Stomach (tissue), 9 donors: ENCODE results near the gene SLC25A33. TPM values are rescaled to one million over a fixed set of nuclear protein-coding genes. Genes with fewer than 3 reads are reported as not detected.

Source experiments
- DNase-seq, 2 donors: peaks; one replicate each; pipeline versions ENCODE4 v3.0.0 to v3.0.0-alpha.2; 2013 to 2019
- H3K27ac ChIP-seq, 5 donors: fragments of 200-600 bp in 4 of 5; sonication (generic) in 4 of 5; one replicate each; pipeline ENCODE4 v1.5.1; 2013 to 2019; ENCODE audit warnings: mild to moderate bottlenecking in 1 of 5, moderate library complexity in 1 of 5
- H3K27me3 ChIP-seq, 3 donors: fragments of 200-600 bp; sonication (generic); one replicate each; pipeline ENCODE4 v1.5.1; 2017 to 2019; ENCODE audit warnings: mixed run types in 1 of 3
- H3K36me3 ChIP-seq, 4 donors: fragments of 200-600 bp; sonication (generic); 1 replicate in 3 of 4; 2 replicates in 1 of 4; pipeline ENCODE4 v1.5.1; 2016 to 2019
- H3K4me1 ChIP-seq, 4 donors: fragments of 200-600 bp; sonication (generic); one replicate each; pipeline ENCODE4 v1.5.1; 2016 to 2019
- H3K4me3 ChIP-seq, 4 donors: fragments of 200-600 bp; sonication (generic) in 3 of 4; one replicate each; pipeline ENCODE4 v1.5.1; 2016 to 2019; ENCODE audit warnings: mild to moderate bottlenecking in 1 of 4
- H3K9me3 ChIP-seq, 4 donors: fragments of 200-600 bp; sonication (generic); one replicate each; pipeline ENCODE4 v1.5.1; 2016 to 2019
- CTCF ChIP-seq, 7 experiments: fragments of 450-650 bp in 4 of 7; fragments of 200-600 bp in 3 of 7; sonication (generic) in 3 of 7; IDR thresholded peaks; one replicate each; pipeline ENCODE4 v1.5.1; 2016 to 2019; ENCODE audit warnings: antibody characterized with exemption in 7 of 7, control low read depth in 2 of 7, mild to moderate bottlenecking in 1 of 7
- EP300 ChIP-seq: sonication (generic); formaldehyde crosslinking; IDR thresholded peaks from one replicate; pipeline ENCODE4 v1.6.1; 2017; ENCODE audit warnings: antibody characterized with exemption
- POLR2A ChIP-seq, 4 donors: fragments of 450-650 bp; IDR thresholded peaks; one replicate each; pipeline ENCODE4 v1.6.1; 2016; ENCODE audit warnings: antibody characterized with exemption in 4 of 4, control low read depth in 2 of 4, mild to moderate bottlenecking in 1 of 4, moderate library complexity in 1 of 4
- POLR2AphosphoS5 ChIP-seq, 3 donors: sonication (generic); formaldehyde crosslinking; IDR thresholded peaks; one replicate each; pipeline ENCODE4 v1.6.1; 2016; ENCODE audit warnings: antibody characterized with exemption in 3 of 3
- WGBS, 5 donors: extraction: QIAGEN DNeasy Blood & Tissue Kit in 3 of 5; methylation state at CpG; one replicate each; pipeline versions ENCODE4 v1.1.5 to v1.1.7; 2013 to 2018; 5-methylcytosine and 5-hydroxymethylcytosine counted together
- intact Hi-C: fragments of 100-400 bp; cut with DNase I; formaldehyde crosslinking; loops from one replicate; pipeline ENCODE4 v1.15.1; 2023; ENCODE audit warnings: low total_unique reads
- polyA plus RNA-seq, 3 donors: library from polyadenylated mRNA; stranded (reverse); fragments of 200-250 nt; gene quantifications; one replicate each; pipeline ENCODE4 v1.2.3, GENCODE V29; 2013
- total RNA-seq, 5 donors: library from RNA; depleted of rRNA; stranded (reverse); fragments of >200 nt; gene quantifications; one replicate each; pipeline versions ENCODE4 v1.1.0 to v1.2.3, GENCODE V29; 2014 to 2016
- donor health status: healthy with polysubstance abuse.
- donor health status: Bipolar disorder and iron deficiency.
- donor health status: healthy.

Gene SLC25A33
- total and polyA plus RNA-seq, 8 donors, result 0.58 to 15.2 (median 5.2) TPM

GRCh38 chr1:9576903-9577302 is 37.6 kb downstream of the SLC25A33 start:
- Histone ChIP-seq H3K27ac (no peak overlapping the region), H3K36me3 (peaks cover 14 to 71% (median 66%) of the 10 kb centered on the region in 4 donors), H3K4me3 (no peak overlapping the region), H3K27me3 (no peaks in the 10 kb centered on the region), H3K9me3 (no peaks in the 10 kb centered on the region), H3K4me1 (no peaks in the 10 kb centered on the region)
- TF ChIP-seq CTCF (IDR thresholded peaks at IDR 0.05) (no peak), POLR2AphosphoS5 (IDR thresholded peaks at IDR 0.05) (no peak), EP300 (no peak), POLR2A (IDR thresholded peaks at IDR 0.05) (no peak)
- intact Hi-C loops, result no loop called here
- WGBS, 5 donors, result 86 to 90% (median 89%) methylated on average over 6 of the region's 6 CpGs
- no peak for DNase-seq

DNA sequence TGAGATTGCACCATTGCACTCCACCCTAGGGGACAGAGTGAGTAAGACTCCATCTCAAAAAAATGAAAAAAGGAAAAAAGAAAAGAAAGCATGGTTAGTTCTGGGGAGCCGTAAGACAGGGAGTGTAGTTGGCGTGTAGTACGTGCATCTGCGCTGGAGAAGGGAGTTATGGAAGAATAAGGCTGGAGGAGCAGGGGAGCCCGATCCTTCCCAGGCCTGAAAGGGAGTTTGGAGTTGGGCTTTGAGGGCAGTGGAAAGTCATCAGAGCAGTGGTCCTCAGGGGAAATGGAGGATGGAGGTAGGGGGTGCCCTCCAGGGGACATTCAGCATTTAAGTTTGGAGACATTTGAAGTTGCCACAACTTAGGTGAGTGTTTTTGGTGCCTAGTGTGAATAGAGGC is 38.2 kb downstream of the SLC25A33 start:
- no peaks in the 10 kb centered on the region for H3K4me1 ChIP-seq
- H3K4me3 ChIP-seq, result no peak overlapping the region
- H3K27ac ChIP-seq, result no peak overlapping the region
- TF ChIP-seq EP300, result no peak
- TF ChIP-seq CTCF (IDR thresholded peaks at IDR 0.05), result no peak
- no peak for TF ChIP-seq POLR2AphosphoS5 (IDR thresholded peaks at IDR 0.05)
- no peak for TF ChIP-seq POLR2A (IDR thresholded peaks at IDR 0.05)
- no peaks in the 10 kb centered on the region for H3K27me3 ChIP-seq
- intact Hi-C loops, result no loop called here
- H3K36me3 ChIP-seq, result peaks cover 15 to 71% (median 67%) of the 10 kb centered on the region in 4 donors
- H3K9me3 ChIP-seq, result no peaks in the 10 kb centered on the region
- WGBS, 5 donors, result 83 to 97% (median 86%) methylated on average over 5 of the region's 5 CpGs
- DNase-seq, result no peak

DNA sequence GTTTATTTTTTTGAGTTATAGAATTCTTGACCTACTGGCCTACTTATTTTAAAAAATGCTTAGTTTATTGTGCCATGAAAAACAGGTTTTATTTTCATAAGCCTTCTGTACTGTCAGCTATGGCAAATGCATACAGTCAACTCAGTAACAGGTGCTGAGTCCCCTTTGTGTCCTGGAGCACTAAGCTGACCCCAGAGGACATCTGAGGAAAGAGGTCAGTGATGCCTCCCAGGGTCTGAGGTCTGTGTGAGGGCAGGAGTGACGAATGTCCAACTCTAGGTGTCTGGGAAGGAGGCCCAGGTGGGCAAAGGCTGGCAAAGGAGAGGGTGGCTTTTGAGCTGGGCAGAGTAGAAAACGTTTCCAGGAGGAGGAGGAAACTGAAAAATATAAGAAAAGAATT is 41.7 kb downstream of the SLC25A33 start:
- Histone ChIP-seq H3K9me3 (no peaks in the 10 kb centered on the region), H3K27ac (no peak overlapping the region), H3K27me3 (no peaks in the 10 kb centered on the region), H3K4me3 (no peak overlapping the region), H3K4me1 (no peaks in the 10 kb centered on the region), H3K36me3 (peaks cover 21 to 78% (median 74%) of the 10 kb centered on the region in 4 donors)
- no peak for TF ChIP-seq POLR2A (IDR thresholded peaks at IDR 0.05)
- no peak for TF ChIP-seq EP300
- TF ChIP-seq CTCF (IDR thresholded peaks at IDR 0.05), result no peak
- no peak for TF ChIP-seq POLR2AphosphoS5 (IDR thresholded peaks at IDR 0.05)
- no peak for DNase-seq
- intact Hi-C loops, result no loop called here
- 80 to 87% (median 84%) methylated on average over 2 of the region's 2 CpGs for WGBS, 5 donors

DNA sequence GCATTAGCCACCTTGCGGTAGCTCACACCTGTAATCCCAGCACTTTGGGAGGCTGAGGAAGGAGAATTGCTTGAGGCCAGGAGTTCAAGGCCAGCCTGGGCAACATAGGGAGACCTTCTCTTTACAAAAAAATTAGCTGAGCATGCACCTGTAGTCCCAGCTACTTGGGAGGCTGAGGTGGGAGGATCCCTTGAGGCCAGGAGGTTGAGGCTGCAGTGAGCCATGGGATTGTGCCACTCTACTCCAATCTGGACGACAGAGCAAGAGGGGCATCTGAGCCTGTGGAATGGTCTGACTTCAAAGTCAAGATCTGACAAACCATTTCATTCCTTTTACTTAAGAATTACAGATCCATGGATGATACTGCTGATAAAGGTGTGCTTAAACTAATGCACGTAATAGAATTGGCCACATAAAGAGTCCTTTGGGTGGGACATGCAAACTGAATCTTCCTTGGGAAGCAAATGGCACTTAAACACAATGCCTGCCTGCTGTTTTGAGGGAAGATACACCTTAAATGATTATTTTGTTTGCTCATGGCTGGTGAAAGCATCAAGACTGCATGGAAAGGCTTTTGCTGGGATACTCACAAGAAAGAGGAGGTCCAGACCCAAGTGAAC is 47.0 kb downstream of the SLC25A33 start:
- no peaks in the 10 kb centered on the region for H3K27me3 ChIP-seq
- TF ChIP-seq EP300 (no peak), POLR2AphosphoS5 (IDR thresholded peaks at IDR 0.05) (no peak), CTCF (IDR thresholded peaks at IDR 0.05) (no peak), POLR2A (IDR thresholded peaks at IDR 0.05) (no peak)
- 80 to 93% (median 85%) methylated on average over 3 of the region's 3 CpGs for WGBS, 5 donors
- H3K9me3 ChIP-seq, result no peaks in the 10 kb centered on the region
- peaks cover 12 to 31% (median 22%) of the 10 kb centered on the region in 4 donors for H3K4me1 ChIP-seq
- H3K27ac ChIP-seq, result no peak overlapping the region
- intact Hi-C loops, result no loop called here
- H3K36me3 ChIP-seq, result peaks cover 7 to 30% (median 25%) of the 10 kb centered on the region in 4 donors
- DNase-seq, result no peak
- H3K4me3 ChIP-seq, result no peak overlapping the region
